GM12891 (cell line): ENCODE measurements around the gene NAT10.

Experiments
- POLR2A ChIP-seq: IDR thresholded peaks from 2 replicates; pipeline ENCODE4 v1.6.1; 2011; ENCODE audit warnings: low read depth, low read length, control low read depth
- POLR2AphosphoS5 ChIP-seq: IDR thresholded peaks from 2 replicates; pipeline ENCODE4 v1.6.1; 2011; ENCODE audit warnings: low read depth, low read length, control low read depth
- POU2F2 ChIP-seq: IDR thresholded peaks from 2 replicates; pipeline ENCODE4 v1.6.1; 2011; ENCODE audit warnings: low read depth, mild to moderate bottlenecking, control low read depth, low read length, moderate library complexity
- TAF1 ChIP-seq: IDR thresholded peaks from 2 replicates; pipeline ENCODE4 v1.6.1; 2011; ENCODE audit warnings: low read depth, low read length, control low read depth

GRCh38 chr11:34098813-34099212 lies 6.6 kb upstream of the NAT10 start:
- TF ChIP-seq POLR2AphosphoS5 (no peak), POLR2A (no peak), TAF1 (no peak), POU2F2 (no peak)
